Panc1 (cell line): Measurements from ENCODE around the gene RMND5B. TPM values are rescaled to one million over a fixed set of nuclear protein-coding genes. Genes with fewer than 3 reads are reported as not detected.

Source experiments
- ATAC-seq: fragments of 200-7000 bp; cut with Tn5 transposase; 2 replicates; pipeline ENCODE4 v1.9.1; 2020; ENCODE audit warnings: mild to moderate bottlenecking, moderate library complexity
- BruUV-seq: library from RNA; stranded (reverse); fragments of 400-500 nt; replicated peaks from 2 replicates; lab custom pipeline; 2021; lab: Mats Ljungman, UMichigan
- CTCF ChIA-PET: fragments of 300-600 bp; sonication (Branson Sonifier 250); formaldehyde crosslinking; loops from one replicate; lab custom pipeline; 2022; ENCODE audit warnings: antibody characterized with exemption; lab: Charles Lee
- POLR2A ChIA-PET: fragments of 300-600 bp; sonication (Branson Sonifier 250); formaldehyde crosslinking; loops from one replicate; lab custom pipeline; 2022; ENCODE audit warnings: antibody characterized with exemption; lab: Charles Lee
- DNase-seq: peaks from one replicate; pipeline ENCODE4 v3.0.0-alpha.2; 2010; ENCODE audit warnings: low read depth, low spot score
- H3K27ac ChIP-seq: 2 replicates; pipeline ENCODE4 v1.5.1; 2011; ENCODE audit warnings: mild to moderate bottlenecking, low read length, inconsistent platforms
- H3K27me3 ChIP-seq: fragments of 200-500 bp; sonication (Bioruptor generic); 2 replicates; pipeline ENCODE4 v1.6.0; 2014; ENCODE audit warnings: low read length, inconsistent platforms; ENCODE audit not compliant: control insufficient read depth, insufficient read depth
- H3K36me3 ChIP-seq: fragments of 200-500 bp; sonication (Bioruptor generic); 2 replicates; pipeline ENCODE4 v1.5.1; 2014; ENCODE audit warnings: inconsistent platforms, mild to moderate bottlenecking, low read length, moderate library complexity; ENCODE audit not compliant: control insufficient read depth, insufficient read depth
- H3K4me1 ChIP-seq: 2 replicates; pipeline ENCODE4 v1.5.1; 2011; ENCODE audit warnings: inconsistent platforms, mild to moderate bottlenecking, low read length, moderate library complexity; ENCODE audit not compliant: control insufficient read depth, insufficient read depth
- H3K4me3 ChIP-seq, 2 experiments: 2 replicates each; pipeline ENCODE4 v1.5.1; 2011 to 2012; ENCODE audit warnings: low read depth in 2 of 2, low read length in 2 of 2, mild to moderate bottlenecking in 2 of 2, inconsistent platforms in 1 of 2, moderate library complexity in 1 of 2
- H3K9me3 ChIP-seq: fragments of 200-500 bp; sonication (Bioruptor generic); 2 replicates; pipeline ENCODE4 v1.5.1; 2014; ENCODE audit warnings: low read depth, mild to moderate bottlenecking, inconsistent platforms, low read length, moderate library complexity; ENCODE audit not compliant: control insufficient read depth, insufficient read depth
- POLR2AphosphoS5 ChIP-seq: IDR thresholded peaks from 2 replicates; pipeline ENCODE4 v1.6.1; 2012; ENCODE audit warnings: mild to moderate bottlenecking, low read depth, low read length, moderate library complexity
- SIN3A ChIP-seq: IDR thresholded peaks from 2 replicates; pipeline ENCODE4 v1.6.1; 2012; ENCODE audit warnings: low read depth, mild to moderate bottlenecking, low read length, moderate library complexity, borderline replicate concordance; ENCODE audit not compliant: insufficient read depth
- TCF7L2 ChIP-seq: IDR thresholded peaks from 2 replicates; pipeline ENCODE4 v1.6.1; 2011; ENCODE audit warnings: mild to moderate bottlenecking, low read depth, low read length, inconsistent platforms
- in situ Hi-C: cut with HindIII; loops from 2 replicates; pipeline ENCODE4 v1.10.0; 2016; ENCODE audit warnings: low sequenced_read_pairs, low pct_unique_long_range_greater_than_20kb
- intact Hi-C: fragments of 100-400 bp; cut with micrococcal nuclease; formaldehyde crosslinking; loops from one replicate; pipeline ENCODE4 v1.10.0; 2022; ENCODE audit not compliant: unreplicated experiment
- total RNA-seq: library from RNA; stranded (reverse); gene quantifications from one replicate; pipeline ENCODE4 v1.2.1, GENCODE V29; 2021; ENCODE audit not compliant: unreplicated experiment
- TF ChIP-seq, protein P1 (sequence below), 2 experiments: IDR thresholded peaks; 2 replicates each; pipeline ENCODE4 v1.6.1; 2011 to 2012; ENCODE audit warnings: low read depth in 2 of 2, control low read depth in 1 of 2, low read length in 1 of 2, mild to moderate bottlenecking in 1 of 2, moderate library complexity in 1 of 2; ENCODE audit not compliant: insufficient read depth in 1 of 2
- TF ChIP-seq, protein P2 (sequence below): fragments of 450-650 bp; IDR thresholded peaks from 2 replicates; pipeline ENCODE4 v1.5.1; 2017; ENCODE audit warnings: mild to moderate bottlenecking

Gene RMND5B
- total RNA-seq, 1 experiment from 2014 or later: 40.8 TPM

DNA sequence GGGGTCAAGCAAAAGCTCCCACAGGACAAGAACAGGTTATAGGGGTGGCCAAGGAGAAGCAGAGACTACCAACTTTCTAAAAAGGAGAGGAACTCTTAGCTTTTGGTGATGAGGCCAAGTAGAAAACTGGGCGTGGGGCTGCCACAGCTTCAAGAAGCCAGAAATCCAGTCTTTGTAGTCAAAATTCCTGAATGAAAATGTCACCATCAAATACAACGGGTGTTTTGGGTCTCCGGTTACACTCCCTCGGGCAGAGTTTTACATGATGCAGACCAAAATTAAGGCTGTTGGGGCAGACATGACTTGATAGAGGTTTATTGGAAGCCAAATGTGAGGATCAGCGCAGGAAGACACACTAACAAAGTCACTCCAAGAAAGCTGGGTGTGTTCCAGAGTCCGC is 46.9 kb upstream of the RMND5B start:
- Histone ChIP-seq H3K27ac (no peak overlapping the region), H3K9me3 (no peaks in the 10 kb centered on the region), H3K27me3 (no peaks in the 10 kb centered on the region), H3K36me3 (no peaks in the 10 kb centered on the region), H3K4me1 (no peaks in the 10 kb centered on the region), H3K4me3 (no peak overlapping the region)
- TF ChIP-seq SIN3A (no peak), TCF7L2 (no peak), POLR2AphosphoS5 (no peak)
- TF ChIP-seq, protein P1, sequence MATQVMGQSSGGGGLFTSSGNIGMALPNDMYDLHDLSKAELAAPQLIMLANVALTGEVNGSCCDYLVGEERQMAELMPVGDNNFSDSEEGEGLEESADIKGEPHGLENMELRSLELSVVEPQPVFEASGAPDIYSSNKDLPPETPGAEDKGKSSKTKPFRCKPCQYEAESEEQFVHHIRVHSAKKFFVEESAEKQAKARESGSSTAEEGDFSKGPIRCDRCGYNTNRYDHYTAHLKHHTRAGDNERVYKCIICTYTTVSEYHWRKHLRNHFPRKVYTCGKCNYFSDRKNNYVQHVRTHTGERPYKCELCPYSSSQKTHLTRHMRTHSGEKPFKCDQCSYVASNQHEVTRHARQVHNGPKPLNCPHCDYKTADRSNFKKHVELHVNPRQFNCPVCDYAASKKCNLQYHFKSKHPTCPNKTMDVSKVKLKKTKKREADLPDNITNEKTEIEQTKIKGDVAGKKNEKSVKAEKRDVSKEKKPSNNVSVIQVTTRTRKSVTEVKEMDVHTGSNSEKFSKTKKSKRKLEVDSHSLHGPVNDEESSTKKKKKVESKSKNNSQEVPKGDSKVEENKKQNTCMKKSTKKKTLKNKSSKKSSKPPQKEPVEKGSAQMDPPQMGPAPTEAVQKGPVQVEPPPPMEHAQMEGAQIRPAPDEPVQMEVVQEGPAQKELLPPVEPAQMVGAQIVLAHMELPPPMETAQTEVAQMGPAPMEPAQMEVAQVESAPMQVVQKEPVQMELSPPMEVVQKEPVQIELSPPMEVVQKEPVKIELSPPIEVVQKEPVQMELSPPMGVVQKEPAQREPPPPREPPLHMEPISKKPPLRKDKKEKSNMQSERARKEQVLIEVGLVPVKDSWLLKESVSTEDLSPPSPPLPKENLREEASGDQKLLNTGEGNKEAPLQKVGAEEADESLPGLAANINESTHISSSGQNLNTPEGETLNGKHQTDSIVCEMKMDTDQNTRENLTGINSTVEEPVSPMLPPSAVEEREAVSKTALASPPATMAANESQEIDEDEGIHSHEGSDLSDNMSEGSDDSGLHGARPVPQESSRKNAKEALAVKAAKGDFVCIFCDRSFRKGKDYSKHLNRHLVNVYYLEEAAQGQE (IDR thresholded peaks at IDR 0.05; ENCODE audit: insufficient read depth in 1 of 2, low read depth in 2 of 2, low read length in 1 of 2): no peak
- TF ChIP-seq, protein P2, sequence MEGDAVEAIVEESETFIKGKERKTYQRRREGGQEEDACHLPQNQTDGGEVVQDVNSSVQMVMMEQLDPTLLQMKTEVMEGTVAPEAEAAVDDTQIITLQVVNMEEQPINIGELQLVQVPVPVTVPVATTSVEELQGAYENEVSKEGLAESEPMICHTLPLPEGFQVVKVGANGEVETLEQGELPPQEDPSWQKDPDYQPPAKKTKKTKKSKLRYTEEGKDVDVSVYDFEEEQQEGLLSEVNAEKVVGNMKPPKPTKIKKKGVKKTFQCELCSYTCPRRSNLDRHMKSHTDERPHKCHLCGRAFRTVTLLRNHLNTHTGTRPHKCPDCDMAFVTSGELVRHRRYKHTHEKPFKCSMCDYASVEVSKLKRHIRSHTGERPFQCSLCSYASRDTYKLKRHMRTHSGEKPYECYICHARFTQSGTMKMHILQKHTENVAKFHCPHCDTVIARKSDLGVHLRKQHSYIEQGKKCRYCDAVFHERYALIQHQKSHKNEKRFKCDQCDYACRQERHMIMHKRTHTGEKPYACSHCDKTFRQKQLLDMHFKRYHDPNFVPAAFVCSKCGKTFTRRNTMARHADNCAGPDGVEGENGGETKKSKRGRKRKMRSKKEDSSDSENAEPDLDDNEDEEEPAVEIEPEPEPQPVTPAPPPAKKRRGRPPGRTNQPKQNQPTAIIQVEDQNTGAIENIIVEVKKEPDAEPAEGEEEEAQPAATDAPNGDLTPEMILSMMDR: no peak
- in situ Hi-C loops (no loop called here), intact Hi-C loops (no loop called here)
- DNase-seq (no peak), ATAC-seq (no peak)
- ChIA-PET POLR2A (interaction anchor here (0.6 kb wide), 1 partner anchor 54 kb away, joined by 3 read pairs; no protein-coding TSS in a partner anchor), CTCF (interaction anchor here (0.8 kb wide), 1 partner anchor 8 kb away, joined by 3 read pairs; no protein-coding TSS in a partner anchor)
- BruUV-seq: no TSS peak

DNA sequence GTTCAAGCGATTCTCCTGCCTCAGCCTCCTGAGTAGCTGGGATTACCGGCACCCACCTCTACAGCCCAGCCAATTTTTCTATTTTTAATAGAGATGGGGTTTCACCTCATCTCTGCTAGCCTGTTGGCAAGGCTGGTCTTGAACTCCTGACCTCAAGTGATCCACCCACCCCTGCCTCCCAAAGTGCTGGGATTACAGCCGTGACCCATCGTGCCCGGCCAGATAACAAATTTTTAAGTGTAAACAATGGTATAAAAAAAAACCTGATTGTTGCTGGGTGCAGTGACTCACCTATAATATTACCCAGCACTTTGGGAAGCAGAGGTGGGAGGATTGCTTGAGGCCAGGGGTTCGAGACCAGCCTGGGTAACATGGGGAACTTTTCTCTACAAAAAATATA is 45.5 kb upstream of the RMND5B start:
- Histone ChIP-seq H3K4me3 (no peak overlapping the region), H3K4me1 (no peaks in the 10 kb centered on the region), H3K9me3 (no peaks in the 10 kb centered on the region), H3K27me3 (no peaks in the 10 kb centered on the region), H3K36me3 (no peaks in the 10 kb centered on the region), H3K27ac (no peak overlapping the region)
- no TSS peak for BruUV-seq
- no peak for DNase-seq
- intact Hi-C loops: no loop called here
- ChIA-PET POLR2A (no interaction called here), CTCF (interaction anchor here (0.6 kb wide), 1 partner anchor 13 kb away, joined by 3 read pairs; no protein-coding TSS in a partner anchor)
- TF ChIP-seq SIN3A: no peak
- no peak for TF ChIP-seq TCF7L2
- TF ChIP-seq, protein P2: no peak
- no peak for TF ChIP-seq POLR2AphosphoS5
- TF ChIP-seq, protein P1 (IDR thresholded peaks at IDR 0.05; ENCODE audit: insufficient read depth in 1 of 2, low read depth in 2 of 2, low read length in 1 of 2): no peak
- in situ Hi-C loops: no loop called here
- no peak for ATAC-seq
